ENCODE data around the gene CNPY1.
"Not testable (repeated sequence)": the region's sequence is repeated elsewhere in the genome, so short reads cannot be mapped to it uniquely, and the experiment has no call there.

The CNPY1 gene

DNA sequence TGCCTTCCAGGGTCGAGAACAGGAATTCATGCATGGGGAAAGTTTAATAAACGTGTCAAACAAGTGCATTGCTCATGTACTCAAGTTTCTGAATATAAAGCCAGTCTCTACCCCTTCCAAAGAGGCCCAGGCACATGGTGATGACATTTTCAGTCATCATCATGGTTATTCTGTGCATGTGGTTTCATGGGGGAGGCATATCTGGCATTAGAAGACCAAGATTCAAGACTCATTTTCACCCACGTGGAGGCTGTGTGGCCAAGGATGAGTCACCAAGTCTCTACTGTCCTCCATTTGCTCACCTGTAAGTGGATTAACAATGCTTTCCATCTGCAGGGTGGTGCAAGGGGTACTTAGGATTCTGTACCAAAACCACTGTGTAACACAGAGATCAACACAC is 34.0 kb upstream of the CNPY1 start:
- in situ Hi-C loops (cut with HindIII; ENCODE audit: low sequenced_read_pairs), result no loop called here

GRCh38 chr7:155579565-155579964 is 33.2 kb upstream of the CNPY1 start:
- in situ Hi-C loops (cut with HindIII; ENCODE audit: low sequenced_read_pairs), result no loop called here

DNA sequence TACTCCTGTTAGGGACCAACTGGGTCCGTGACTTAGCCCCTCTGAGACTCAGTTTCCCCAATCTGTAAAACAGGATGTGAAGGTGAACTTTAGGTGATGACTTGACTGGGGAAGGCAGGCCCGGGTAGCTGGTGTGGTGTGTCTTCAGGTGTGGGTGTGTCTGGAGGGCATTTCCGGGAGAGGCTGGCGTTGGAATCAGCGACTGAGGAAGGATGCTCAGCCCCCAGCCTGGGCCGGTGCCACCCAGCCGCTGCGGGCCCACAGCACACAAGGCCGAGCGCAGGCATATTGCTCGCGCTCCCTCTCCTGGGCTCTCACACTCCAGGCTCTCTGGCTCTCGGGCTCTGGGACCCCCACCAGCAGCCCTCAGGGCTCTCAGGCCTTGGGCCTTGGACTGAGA is 31.7 kb upstream of the CNPY1 start:
- in situ Hi-C loops (cut with HindIII; ENCODE audit: low sequenced_read_pairs), result no loop called here

GRCh38 chr7:155577509-155577905 is 31.1 kb upstream of the CNPY1 start:
- in situ Hi-C loops (cut with HindIII; ENCODE audit: low sequenced_read_pairs), result no loop called here

DNA sequence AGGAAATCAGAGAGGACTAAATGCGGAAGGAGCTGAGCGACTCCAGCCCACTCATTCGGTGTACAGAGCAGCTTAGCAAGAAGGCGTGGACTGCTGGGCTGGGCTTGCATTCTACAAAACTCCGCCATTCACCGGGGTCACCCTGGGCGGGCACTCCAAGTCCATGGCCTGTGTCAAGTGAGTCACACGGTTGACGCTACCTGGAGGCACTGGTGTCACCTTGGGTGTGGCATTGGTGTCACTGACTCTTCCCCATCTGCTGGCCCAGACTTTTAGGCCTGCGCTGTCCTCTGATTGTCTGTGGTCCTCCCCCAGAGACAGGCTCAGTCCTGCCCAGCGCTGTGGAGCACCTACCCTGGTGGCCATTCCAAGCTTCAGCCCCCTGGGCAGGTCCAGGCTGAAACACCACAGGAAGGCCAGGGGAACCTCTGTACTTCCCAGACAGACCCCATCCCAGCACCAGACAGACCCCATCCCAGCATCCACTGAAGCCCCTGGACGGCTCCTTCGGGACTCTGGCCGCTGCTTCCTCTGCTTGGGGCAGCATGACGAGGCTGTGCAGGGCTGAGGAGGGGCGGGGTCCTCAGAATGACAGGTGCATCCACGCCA is 30.6 kb upstream of the CNPY1 start:
- in situ Hi-C loops (cut with HindIII; ENCODE audit: low sequenced_read_pairs), result no loop called here

GRCh38 chr7:155576416-155576815 is 30.1 kb upstream of the CNPY1 start:
- in situ Hi-C loops (cut with HindIII; ENCODE audit: low sequenced_read_pairs), result no loop called here

DNA sequence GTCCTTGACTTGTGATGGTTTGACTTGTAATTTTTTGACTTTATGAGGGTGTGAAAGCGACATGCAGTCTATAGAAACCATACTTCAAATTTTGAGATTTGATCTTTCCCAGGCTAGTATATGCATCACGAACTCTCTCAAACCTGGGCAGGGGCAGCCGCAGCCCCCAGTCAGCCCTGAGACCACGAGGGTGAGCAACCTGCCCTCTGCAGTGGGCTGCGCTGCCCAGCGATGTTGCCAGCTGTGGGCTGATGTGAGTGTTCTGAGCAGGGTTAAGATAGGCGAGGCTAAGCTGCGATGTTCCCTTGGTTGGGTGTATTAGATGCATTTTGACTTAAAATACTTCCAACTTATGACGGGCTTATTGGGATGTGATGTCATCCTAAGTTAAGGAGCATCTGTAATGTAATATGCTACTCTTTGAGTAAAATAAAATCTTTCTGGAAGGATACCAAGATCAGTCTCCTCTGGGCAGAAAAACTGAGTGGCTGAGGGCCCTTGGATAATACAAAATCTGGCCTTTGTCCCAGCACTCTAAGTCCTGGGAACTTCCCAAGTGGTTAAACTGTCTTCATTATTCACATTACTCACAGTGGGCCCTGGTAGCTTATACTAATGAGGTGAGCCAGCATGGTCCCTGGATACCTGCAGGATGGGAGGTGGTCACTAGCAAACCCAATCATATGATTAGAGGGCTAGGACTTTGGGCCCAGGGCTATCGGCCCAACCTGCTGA is 28.4 kb upstream of the CNPY1 start:
- in situ Hi-C loops (cut with HindIII; ENCODE audit: low sequenced_read_pairs), result no loop called here

- in situ Hi-C loops (cut with HindIII; ENCODE audit: low sequenced_read_pairs), result no loop called here
Measured at GRCh38 chr7:155571581-155572345, 25.4 kb upstream of the CNPY1 start.

GRCh38 chr7:155570991-155571390 is 24.6 kb upstream of the CNPY1 start:
- in situ Hi-C loops (cut with HindIII; ENCODE audit: low sequenced_read_pairs), result no loop called here

GRCh38 chr7:155570171-155570958 is 24.0 kb upstream of the CNPY1 start:
- in situ Hi-C loops (cut with HindIII; ENCODE audit: low sequenced_read_pairs), result no loop called here

DNA sequence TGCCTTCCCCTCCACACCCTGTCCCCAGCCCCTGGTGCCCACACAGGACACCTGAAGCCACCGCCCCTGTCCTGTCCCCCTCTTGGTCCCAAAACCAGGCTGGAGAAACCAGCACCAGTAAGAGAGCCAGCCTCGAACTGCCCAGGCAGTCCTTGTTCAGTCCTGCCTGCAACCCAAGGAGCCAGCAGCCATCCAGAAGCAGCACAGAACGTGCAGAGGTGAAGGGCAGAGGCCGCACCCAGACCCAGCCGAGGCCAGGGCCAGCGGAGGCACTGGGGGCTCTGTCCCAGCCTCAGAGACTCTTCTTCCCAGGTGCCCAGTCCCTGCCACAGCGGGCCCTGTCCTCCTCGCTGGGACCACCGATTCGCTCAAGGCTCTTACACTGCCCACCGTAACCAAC is 23.3 kb upstream of the CNPY1 start:
- in situ Hi-C loops (cut with HindIII; ENCODE audit: low sequenced_read_pairs), result no loop called here

- in situ Hi-C loops (cut with HindIII; ENCODE audit: low sequenced_read_pairs), result no loop called here
Measured at GRCh38 chr7:155568842-155569494, 22.6 kb upstream of the CNPY1 start.

DNA sequence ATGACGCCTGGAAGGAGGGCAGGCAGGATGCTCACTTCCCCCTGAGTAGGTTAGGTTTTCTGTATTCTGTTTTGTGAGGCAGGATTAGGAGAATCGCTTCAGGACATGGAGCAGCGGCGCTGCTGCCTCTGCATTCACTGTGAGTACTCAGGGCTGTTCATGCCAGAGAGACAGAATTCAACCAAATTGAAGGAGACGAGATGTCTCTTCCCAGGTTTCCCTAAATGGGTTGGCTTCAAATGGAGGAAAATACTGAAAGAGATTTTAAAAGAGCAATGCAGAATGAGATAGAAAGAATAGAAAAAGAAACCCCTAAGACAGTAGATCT is 21.9 kb upstream of the CNPY1 start:
- in situ Hi-C loops (cut with HindIII; ENCODE audit: low sequenced_read_pairs), result no loop called here

DNA sequence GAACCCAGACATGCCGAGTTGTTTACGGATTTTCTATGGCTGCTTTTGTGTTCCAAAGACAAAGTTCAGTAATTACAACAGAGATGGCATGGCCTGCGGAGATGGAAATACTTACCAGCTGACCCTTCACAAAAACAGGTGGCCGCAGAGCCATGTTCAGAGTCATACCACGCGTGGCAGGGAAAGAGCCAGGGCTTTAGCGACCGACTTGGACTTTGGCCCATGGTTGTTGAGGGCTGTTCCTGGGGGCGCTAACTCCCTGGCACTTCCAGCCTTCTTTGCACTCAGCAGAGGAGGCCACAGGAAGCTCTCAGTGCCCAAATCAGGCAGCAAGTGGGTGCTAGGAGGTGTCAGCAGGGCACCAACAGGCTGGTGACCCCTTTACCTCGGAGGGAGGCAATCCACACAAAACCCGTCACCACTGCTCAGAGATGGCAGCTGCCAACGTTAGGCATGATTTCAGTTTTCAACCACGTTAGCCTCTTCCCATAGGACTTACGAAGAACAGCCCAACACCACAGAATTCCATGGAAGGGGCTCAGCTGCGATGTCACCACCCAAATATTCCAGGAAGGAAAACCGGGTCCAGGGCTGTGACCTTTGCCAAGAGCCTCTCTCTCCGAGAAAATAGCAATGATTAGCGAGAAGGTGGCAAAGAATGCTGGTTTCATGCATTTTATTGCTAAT is 21.4 kb upstream of the CNPY1 start:
- in situ Hi-C loops (cut with HindIII; ENCODE audit: low sequenced_read_pairs), result no loop called here

DNA sequence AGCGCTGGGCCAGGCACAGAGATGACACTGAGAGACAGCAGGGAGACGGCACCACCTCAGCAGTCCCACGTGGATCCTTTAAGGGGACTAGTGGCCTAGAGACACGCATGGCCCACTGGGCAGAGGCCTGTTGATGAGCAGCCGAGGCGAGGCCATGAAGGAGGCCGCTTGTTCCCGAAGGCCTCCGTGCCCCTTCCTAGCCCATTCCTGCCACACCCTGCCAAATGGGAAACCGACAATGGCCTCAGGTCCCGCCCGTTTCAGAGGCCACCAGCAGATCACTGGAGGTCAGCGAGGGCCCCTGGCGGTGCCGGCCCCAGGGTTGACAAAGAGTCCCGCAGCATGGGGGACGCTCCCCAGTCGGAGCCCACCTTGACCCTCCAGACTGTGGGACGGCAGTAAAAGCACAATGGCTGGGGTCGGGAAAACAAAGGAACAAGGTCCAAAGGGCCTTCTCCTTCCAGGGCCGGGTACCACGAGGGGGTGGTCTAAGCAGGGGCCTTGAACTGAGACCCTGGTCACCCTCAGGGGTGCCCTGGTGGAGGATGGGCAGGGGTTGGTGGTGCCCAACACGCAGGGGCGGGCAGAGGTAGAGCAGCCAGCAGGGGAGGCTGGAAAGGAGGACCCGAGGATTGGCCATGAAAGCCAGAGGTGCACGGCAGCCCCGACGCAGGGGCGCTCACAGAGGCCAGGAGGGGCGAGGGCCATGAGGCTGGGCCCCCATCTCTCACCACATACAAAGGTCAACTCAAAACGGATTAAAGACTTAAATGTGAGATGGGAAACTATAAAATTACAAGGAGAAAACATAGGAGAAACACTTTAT is 19.9 kb upstream of the CNPY1 start:
- in situ Hi-C loops (cut with HindIII; ENCODE audit: low sequenced_read_pairs), result no loop called here

- in situ Hi-C loops (cut with HindIII; ENCODE audit: low sequenced_read_pairs), result no loop called here
Measured at GRCh38 chr7:155565596-155565995, 19.2 kb upstream of the CNPY1 start.

GRCh38 chr7:155562976-155563375 is 16.6 kb upstream of the CNPY1 start:
- in situ Hi-C loops (cut with HindIII; ENCODE audit: low sequenced_read_pairs), result not testable (repeated sequence)

GRCh38 chr7:155562106-155562505 is 15.7 kb upstream of the CNPY1 start:
- in situ Hi-C loops (cut with HindIII; ENCODE audit: low sequenced_read_pairs), result no loop called here

- in situ Hi-C loops (cut with HindIII; ENCODE audit: low sequenced_read_pairs), result no loop called here
Measured at GRCh38 chr7:155560982-155561686, 14.8 kb upstream of the CNPY1 start.

Data from endothelial cell of hepatic sinusoid (primary cell).